HG03439 (cell line): ENCODE measurements around the gene MARCHF10.

Source experiments
- ATAC-seq: cut with Tn5 transposase; IDR thresholded peaks from one replicate; pipeline ENCODE4 v1.9.1; 2021; ENCODE audit warnings: mild to moderate bottlenecking, moderate library complexity; ENCODE audit not compliant: unreplicated experiment

Gene MARCHF10

DNA sequence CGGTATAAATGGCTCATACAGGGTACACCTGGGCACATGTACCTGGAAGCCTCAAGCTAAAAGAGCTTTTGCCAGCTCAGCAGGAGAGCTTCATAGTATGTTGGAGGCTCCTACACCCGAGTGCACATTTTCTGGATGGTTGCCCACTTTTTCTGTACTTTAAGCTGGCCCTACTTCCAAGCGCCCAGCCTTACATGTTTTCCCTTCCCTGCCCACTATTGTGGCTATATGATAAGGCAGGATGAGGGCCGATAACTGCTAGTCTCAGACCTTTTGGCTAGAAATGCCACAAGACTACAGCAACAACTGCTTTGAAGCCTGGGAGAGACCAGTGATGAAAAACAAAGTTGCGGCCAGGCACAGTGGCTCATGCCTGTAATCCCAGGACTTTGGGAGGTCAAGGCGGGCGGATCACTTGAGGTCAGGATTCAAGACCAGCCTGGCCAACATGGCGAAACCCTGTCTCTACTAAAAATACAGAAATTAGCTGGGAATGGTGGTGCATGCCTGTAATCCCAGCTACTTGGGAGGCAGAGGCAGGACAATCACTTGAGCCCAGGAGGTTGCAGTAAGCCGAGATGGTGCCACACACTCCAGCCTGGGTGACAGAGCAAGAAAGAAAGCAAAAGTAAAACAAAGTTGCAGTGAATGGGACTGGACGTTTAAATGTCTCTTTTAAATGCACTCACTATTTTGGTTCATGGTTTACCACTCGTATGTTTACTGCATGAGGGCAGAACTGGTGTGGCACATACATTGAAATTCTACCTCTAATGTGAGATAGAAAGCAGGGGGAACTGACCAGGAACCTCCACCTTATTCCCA lies 14.2 kb upstream of the MARCHF10 start:
- ATAC-seq, result no peak

DNA sequence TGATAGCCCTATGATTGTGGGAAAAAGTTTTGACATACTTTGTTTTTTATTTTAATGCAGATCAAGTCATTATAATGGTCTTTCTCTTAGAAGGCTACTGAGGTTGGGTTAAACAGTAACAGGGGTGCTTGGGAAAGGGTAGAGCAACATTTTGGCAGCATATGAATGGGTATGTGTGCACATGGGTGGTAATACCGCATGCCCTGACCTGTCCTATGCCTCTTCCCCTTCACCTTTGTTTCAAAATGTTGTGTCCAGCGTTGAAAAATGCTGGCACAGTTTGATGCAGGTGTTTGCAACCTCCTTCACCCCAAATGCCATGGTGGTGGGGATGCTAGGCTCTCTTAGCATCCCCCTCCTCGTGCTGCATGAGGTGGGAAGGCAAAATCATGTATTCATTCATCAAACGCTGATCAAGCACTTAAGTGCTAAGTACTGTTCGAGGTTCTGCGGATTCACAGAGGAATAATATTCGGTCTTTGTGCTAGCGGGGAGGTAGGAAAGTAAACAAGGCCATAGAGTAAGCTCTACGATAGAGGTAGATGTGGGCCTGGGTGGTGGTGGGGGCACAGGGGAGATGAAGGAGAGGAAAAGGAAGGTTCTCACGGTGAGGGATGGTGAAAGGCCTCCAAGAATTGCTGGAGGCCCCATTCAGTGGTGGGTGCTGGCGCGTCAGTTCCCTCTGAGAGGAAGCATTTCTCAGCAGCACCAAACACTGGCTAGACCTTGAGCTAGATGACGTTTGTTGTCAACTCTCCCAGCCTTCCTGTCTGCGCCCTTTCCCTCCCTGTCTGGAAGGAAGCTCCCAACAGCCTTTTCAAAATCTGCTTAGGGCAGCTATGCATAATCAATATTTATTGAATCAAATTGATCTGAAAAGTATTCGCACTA lies 13.3 kb upstream of the MARCHF10 start:
- no peak for ATAC-seq

DNA sequence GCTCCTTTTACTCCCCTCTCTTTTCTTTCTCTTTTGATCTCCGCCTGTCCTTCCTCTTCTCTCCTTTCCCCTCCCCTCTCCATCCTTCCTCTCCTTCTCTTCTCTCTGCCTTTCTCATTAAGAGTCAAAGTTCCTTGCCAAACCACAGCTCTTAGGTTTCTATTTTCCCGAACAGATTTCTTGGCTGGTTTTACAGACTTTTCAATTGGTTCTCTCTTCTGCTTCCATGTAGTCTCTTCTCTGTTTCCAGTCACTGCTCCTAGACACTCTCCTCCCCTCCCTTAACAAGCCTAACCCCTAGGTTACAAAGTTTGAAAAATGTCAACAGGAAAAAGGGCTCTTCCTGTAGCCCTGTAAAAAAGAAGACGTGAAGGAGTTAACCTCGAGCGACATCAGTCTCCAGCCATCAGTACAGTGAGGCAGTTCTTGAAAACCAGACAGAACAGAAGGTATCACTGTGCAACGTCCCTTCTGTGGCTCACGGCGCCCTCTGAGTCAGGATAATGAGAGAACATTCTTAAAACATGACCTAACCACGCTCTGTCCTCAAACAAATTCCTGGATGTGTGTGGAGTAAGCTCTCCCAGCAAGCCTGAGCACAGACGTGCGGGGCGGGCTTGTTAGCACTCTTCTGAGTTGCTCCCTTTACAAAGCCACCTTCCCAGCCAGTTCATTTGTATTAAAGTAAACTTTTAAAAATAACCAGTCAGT lies 11.6 kb upstream of the MARCHF10 start:
- no peak for ATAC-seq

DNA sequence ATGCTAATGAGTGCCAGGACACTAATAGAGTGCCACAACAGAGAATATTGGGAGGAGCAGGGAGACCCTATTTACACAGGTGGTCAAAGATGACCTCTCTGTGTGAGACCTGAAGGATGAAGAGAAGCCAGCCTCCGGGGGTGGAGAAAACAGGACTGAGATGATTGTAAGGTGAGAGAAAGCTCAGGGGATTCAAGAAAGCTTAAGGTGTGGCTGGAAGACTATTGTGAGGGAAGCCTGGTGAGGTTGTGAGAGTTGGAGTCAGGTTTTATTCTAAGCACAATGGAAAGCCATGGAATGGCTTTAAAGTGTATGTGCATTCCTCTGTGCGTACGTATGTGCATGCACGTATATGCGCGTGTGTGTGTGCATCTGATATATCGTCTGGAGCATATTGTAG lies 10.4 kb upstream of the MARCHF10 start:
- ATAC-seq, result no peak

DNA sequence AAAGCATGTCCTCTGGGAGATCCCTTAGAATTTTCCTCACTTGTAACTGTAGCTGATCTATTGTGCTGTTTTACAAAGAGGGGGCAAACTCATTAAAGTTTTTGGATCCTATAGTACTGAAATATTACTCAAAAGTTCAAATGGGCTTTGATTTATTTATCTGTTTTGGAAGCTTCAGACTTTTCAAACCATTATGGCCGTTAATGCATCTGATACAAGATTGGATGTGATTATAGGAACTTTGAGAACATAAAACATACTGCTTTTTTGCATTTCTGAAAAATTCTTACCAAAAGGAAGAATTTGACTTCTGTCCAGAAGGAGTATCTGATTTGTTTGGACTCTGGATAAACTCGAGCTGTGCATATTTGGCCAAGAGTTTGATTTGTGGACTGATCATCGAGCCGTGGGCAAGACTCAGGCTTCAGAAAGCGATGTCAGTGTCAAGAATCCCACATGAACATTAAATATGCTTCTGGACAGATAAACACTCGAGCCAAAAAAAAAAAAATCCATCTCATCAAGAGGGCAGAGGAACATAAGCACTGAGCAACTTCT lies 8.2 kb upstream of the MARCHF10 start:
- no peak for ATAC-seq

- no peak for ATAC-seq
Measured at GRCh38 chr17:62809656-62810055, 1.5 kb upstream of the MARCHF10 start.

- no peak for ATAC-seq
Measured at GRCh38 chr17:62808576-62808970, 459 bp upstream of the MARCHF10 start.

GRCh38 chr17:62805234-62805633 lies 2.9 kb downstream of the MARCHF10 start:
- no peak for ATAC-seq

DNA sequence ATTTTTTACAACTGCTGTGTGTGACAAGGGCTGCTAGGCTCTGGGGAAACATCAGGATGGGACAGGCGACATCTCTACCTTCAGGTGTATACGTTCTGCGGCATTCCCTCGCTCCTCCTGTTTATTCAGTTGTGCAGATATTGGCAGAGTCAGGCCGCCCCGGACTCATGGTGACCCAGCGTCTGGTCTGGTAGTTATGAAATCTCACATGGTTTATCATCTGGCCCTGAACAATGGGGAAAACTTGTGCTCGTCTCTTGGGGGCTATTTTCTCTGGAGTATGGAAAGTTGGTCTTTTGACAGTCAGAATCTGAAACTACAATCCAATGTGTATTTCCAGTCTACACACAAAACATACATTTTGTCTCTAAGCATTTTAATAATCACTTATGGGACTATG lies 3.3 kb downstream of the MARCHF10 start:
- ATAC-seq, result no peak

DNA sequence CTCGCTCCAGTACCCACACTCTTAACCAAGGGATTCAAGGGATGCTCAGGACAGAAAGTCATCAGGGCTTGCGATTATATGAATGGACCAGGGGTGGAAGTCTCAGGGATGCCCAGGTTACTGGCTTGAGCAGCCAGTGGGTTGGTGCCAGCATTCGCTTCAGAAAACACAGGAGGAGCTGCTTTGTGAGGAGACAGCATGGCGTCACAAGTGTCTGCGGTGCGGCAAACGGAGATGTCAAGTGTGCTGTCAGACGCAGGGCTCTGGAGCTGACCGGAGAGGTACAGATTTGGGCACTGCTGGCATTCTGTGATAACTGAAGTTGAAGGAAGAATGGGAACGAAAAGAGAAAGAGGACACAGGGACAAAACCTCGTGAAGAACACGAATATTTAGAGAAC lies 4.1 kb downstream of the MARCHF10 start:
- no peak for ATAC-seq

- ATAC-seq, result no peak
Measured at GRCh38 chr17:62802561-62803205, 5.4 kb downstream of the MARCHF10 start.

GRCh38 chr17:62801553-62802114 lies 6.5 kb downstream of the MARCHF10 start:
- no peak for ATAC-seq

GRCh38 chr17:62800585-62800984 lies 7.5 kb downstream of the MARCHF10 start:
- ATAC-seq, result no peak

GRCh38 chr17:62797959-62798358 lies 10.2 kb downstream of the MARCHF10 start:
- no peak for ATAC-seq

- ATAC-seq, result no peak
Measured at GRCh38 chr17:62796291-62796690, 11.8 kb downstream of the MARCHF10 start.

DNA sequence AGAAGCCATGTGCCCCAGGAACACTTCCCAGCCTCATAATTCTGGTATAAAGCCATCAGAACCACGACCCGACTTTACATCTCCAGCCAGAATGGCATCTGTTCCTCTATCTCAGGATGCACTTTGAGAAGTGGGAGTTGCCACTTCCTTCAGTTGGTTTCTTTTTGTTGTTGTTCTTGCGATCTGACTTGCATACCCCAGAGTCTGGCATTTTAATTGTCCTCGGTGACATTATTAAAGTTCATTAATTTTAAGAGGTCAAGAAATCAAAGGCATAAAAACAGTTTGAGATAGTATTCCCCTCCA lies 13.5 kb downstream of the MARCHF10 start:
- ATAC-seq, result no peak

GRCh38 chr17:62793919-62794665 lies 14.0 kb downstream of the MARCHF10 start:
- no peak for ATAC-seq

- no peak for ATAC-seq
Measured at GRCh38 chr17:62792447-62792800, 15.7 kb downstream of the MARCHF10 start.

DNA sequence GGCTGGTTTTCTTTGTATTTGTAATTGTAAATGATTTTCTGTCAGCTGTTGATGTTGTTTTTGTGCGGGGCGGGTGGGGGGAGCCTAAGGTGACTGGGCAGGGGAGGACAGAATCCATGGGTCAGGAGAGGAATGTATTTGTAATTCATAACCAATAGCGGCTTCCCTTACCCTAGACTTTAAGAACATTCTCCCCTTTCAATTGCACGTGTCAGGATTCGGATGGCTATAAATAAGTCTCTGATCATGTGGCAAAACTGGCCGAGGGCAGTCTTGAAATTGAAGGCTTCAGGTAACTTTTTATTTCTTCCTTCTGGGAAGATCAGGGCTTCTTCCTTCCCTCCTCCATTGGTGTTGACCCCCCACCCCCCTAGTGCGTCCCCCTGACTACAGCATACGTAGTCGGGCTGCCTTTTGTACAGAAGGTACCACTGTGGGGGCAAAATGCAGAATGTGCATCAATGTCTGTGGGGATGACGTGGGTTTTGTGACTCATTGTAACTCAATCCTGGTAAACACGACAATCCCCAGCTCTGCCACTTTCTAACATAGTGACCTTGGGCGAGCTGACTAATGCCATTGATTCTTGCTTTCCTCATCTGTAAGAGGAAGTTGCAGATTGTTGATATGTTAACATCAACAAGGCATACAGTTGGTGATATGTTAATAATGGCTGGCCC lies 16.2 kb downstream of the MARCHF10 start:
- ATAC-seq, result no peak
